HepG2 (cell line): ENCODE data around the gene PRRC2A. TPM values are rescaled to one million over a fixed set of nuclear protein-coding genes. Genes with fewer than 3 reads are reported as not detected.

ENCODE experiments used
- HDAC1 ChIP-seq: sonication (generic); formaldehyde crosslinking; IDR thresholded peaks from 2 replicates; pipeline ENCODE4 v1.5.1; 2020; ENCODE audit warnings: mild to moderate bottlenecking, missing genetic modification reagents
- JARID2 ChIP-seq: sonication (generic); formaldehyde crosslinking; IDR thresholded peaks from 2 replicates; pipeline ENCODE4 v1.8.1; 2023; ENCODE audit warnings: missing genetic modification reagents, inconsistent platforms; ENCODE audit not compliant: insufficient replicate concordance
- PATZ1 ChIP-seq: sonication (generic); formaldehyde crosslinking; IDR thresholded peaks from 2 replicates; pipeline ENCODE4 v1.4.0; 2020; ENCODE audit warnings: missing genetic modification reagents
- PRDM4 ChIP-seq: sonication (generic); formaldehyde crosslinking; IDR thresholded peaks from 2 replicates; pipeline ENCODE4 v1.9.0; 2021; ENCODE audit warnings: missing genetic modification reagents, borderline replicate concordance
- RNF2 ChIP-seq: fragments of 450-650 bp; conservative IDR thresholded peaks from 2 replicates; pipeline ENCODE4 v1.6.1; 2016; ENCODE audit warnings: low read depth
- SOX13 ChIP-seq, 3 experiments: fragments of 450-650 bp in 1 of 3; sonication (generic) in 1 of 3; formaldehyde crosslinking in 1 of 3; IDR thresholded peaks in 2 of 3; conservative IDR thresholded peaks in 1 of 3; 2 replicates each; pipeline versions ENCODE4 v1.5.0 to v1.6.1; 2016 to 2020; ENCODE audit warnings: antibody characterized with exemption in 1 of 3, mild to moderate bottlenecking in 1 of 3, missing compliant biosample characterization in 1 of 3, missing genetic modification reagents in 1 of 3, moderate library complexity in 1 of 3
- ZFP62 ChIP-seq: sonication (generic); formaldehyde crosslinking; IDR thresholded peaks from 2 replicates; pipeline ENCODE4 v1.4.0; 2020; ENCODE audit warnings: missing genetic modification reagents
- ZKSCAN5 ChIP-seq: sonication (generic); formaldehyde crosslinking; IDR thresholded peaks from 2 replicates; pipeline ENCODE4 v1.5.1; 2020; ENCODE audit warnings: mild to moderate bottlenecking, missing genetic modification reagents
- ZNF101 ChIP-seq: sonication (generic); formaldehyde crosslinking; IDR thresholded peaks from 2 replicates; pipeline ENCODE4 v1.4.0; 2020; ENCODE audit warnings: mild to moderate bottlenecking, low read depth, missing genetic modification reagents, borderline replicate concordance
- ZNF292 ChIP-seq: sonication (generic); formaldehyde crosslinking; IDR thresholded peaks from 2 replicates; pipeline ENCODE4 v1.8.1; 2022; ENCODE audit warnings: mild to moderate bottlenecking, low read depth, missing genetic modification reagents, borderline replicate concordance
- ZNF430 ChIP-seq: sonication (generic); formaldehyde crosslinking; IDR thresholded peaks from 2 replicates; pipeline ENCODE4 v1.9.0; 2021; ENCODE audit warnings: mild to moderate bottlenecking, missing genetic modification reagents
- ZNF446 ChIP-seq: sonication (generic); formaldehyde crosslinking; IDR thresholded peaks from 2 replicates; pipeline ENCODE4 v1.5.0; 2020; ENCODE audit warnings: mild to moderate bottlenecking, missing genetic modification reagents
- ZNF589 ChIP-seq: sonication (generic); formaldehyde crosslinking; conservative IDR thresholded peaks from 2 replicates; pipeline ENCODE4 v1.8.0; 2022; ENCODE audit warnings: mild to moderate bottlenecking, moderate library complexity, missing genetic modification reagents
- ZNF687 ChIP-seq: sonication (generic); formaldehyde crosslinking; IDR thresholded peaks from 2 replicates; pipeline ENCODE4 v1.5.1; 2020; ENCODE audit warnings: mild to moderate bottlenecking, missing genetic modification reagents, moderate library complexity
- ZNF788 ChIP-seq: sonication (generic); formaldehyde crosslinking; IDR thresholded peaks from 2 replicates; pipeline ENCODE4 v1.5.0; 2020; ENCODE audit warnings: mild to moderate bottlenecking, missing genetic modification reagents, borderline replicate concordance
- polyA plus RNA-seq, 8 experiments: library from polyadenylated mRNA; depleted of rRNA in 3 of 8; stranded (reverse) in 7 of 8; unstranded in 1 of 8; fragments of >200 nt; fragmentation: Illumina TruSeq in 4 of 8; extraction: Trizol in 4 of 8; gene quantifications; 2 replicates each; pipeline versions ENCODE4 v1.2.1 to v1.2.3, GENCODE V29; 2011 to 2016; ENCODE audit warnings: low read depth in 4 of 8, missing spikeins in 1 of 8, mixed read lengths in 1 of 8; ENCODE audit not compliant: insufficient read depth in 1 of 8
- total RNA-seq, 5 experiments: library from RNA; depleted of rRNA; stranded (reverse); fragments of >200 nt; fragmentation: Illumina TruSeq; extraction: Trizol; gene quantifications; 2 replicates each; pipeline ENCODE4 v1.2.3, GENCODE V29; 2016; ENCODE audit warnings: low read depth in 1 of 5
- TF ChIP-seq, protein P1 (sequence below): sonication (generic); formaldehyde crosslinking; conservative IDR thresholded peaks from 2 replicates; pipeline ENCODE4 v1.4.0; 2020; ENCODE audit warnings: missing genetic modification reagents

PRRC2A gene
- total and polyA plus RNA-seq, 2 of the 13 experiments (the other 11 are each of a cell fraction or from before 2014, with no cell fraction given) = 38.9 to 47.4 TPM

- no peak for TF ChIP-seq JARID2
- TF ChIP-seq ZNF788 (CRISPR knock-in tag) = no peak; the same call in 1 of the 2 replicates
- no peak for TF ChIP-seq ZNF446 (CRISPR knock-in tag)
- TF ChIP-seq SOX13 (IDR thresholded peaks at IDR 0.05) = no peak
- TF ChIP-seq SOX13 (CRISPR knock-in tag; conservative IDR thresholded peaks at IDR 0.05 in 1 of 2, IDR thresholded peaks at IDR 0.05 in 1 of 2) = no peak
- no peak for TF ChIP-seq HDAC1 (CRISPR knock-in tag)
- no peak for TF ChIP-seq ZNF101 (CRISPR knock-in tag)
- no peak for TF ChIP-seq ZKSCAN5 (CRISPR knock-in tag)
- TF ChIP-seq ZNF589 (CRISPR knock-in tag) = no peak
- peak; percentile 29; the same call in 1 of the 2 replicates for TF ChIP-seq ZNF687
- TF ChIP-seq PATZ1 (CRISPR knock-in tag) = 0 out of 2 replicates have a peak, but pooled peaks have one; percentile 34
- TF ChIP-seq RNF2 = no peak
- TF ChIP-seq, protein P1, sequence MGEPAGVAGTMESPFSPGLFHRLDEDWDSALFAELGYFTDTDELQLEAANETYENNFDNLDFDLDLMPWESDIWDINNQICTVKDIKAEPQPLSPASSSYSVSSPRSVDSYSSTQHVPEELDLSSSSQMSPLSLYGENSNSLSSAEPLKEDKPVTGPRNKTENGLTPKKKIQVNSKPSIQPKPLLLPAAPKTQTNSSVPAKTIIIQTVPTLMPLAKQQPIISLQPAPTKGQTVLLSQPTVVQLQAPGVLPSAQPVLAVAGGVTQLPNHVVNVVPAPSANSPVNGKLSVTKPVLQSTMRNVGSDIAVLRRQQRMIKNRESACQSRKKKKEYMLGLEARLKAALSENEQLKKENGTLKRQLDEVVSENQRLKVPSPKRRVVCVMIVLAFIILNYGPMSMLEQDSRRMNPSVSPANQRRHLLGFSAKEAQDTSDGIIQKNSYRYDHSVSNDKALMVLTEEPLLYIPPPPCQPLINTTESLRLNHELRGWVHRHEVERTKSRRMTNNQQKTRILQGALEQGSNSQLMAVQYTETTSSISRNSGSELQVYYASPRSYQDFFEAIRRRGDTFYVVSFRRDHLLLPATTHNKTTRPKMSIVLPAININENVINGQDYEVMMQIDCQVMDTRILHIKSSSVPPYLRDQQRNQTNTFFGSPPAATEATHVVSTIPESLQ (CRISPR knock-in tag) = no peak
- no peak for TF ChIP-seq ZFP62 (CRISPR knock-in tag)
- no peak for TF ChIP-seq ZNF292 (CRISPR knock-in tag)
- no peak for TF ChIP-seq PRDM4 (CRISPR knock-in tag)
- no peak for TF ChIP-seq ZNF430
Observed at GRCh38 chr6:31680226-31681134, 60.0 kb downstream of the PRRC2A start, which contains the start of gene LY6G5C (continued).
